Measurements from ENCODE around the gene CERS1.

Gene CERS1, protein sequence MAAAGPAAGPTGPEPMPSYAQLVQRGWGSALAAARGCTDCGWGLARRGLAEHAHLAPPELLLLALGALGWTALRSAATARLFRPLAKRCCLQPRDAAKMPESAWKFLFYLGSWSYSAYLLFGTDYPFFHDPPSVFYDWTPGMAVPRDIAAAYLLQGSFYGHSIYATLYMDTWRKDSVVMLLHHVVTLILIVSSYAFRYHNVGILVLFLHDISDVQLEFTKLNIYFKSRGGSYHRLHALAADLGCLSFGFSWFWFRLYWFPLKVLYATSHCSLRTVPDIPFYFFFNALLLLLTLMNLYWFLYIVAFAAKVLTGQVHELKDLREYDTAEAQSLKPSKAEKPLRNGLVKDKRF

DNA sequence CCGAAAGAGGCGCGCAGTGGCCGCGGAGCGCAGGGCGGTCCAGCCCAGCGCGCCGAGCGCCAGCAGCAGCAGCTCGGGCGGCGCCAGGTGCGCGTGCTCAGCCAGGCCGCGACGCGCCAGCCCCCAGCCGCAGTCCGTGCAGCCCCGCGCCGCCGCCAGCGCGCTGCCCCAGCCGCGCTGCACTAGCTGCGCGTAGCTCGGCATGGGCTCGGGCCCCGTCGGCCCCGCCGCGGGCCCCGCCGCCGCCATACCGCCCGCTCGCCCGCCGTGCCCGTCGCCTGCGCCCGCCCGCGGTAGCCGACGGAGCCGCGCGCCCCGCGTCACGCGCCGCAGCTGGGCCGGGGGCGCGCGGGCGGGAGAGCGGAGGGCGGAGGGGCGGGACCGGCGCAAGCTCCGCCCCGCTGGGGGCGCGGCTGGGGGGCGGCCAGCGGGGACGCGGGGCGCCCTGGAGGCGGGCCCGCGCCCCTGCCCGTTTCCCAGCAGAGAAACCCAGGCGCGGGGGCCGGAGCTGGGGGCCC lies at the start of gene CERS1:
TSS of gene CERS1 (minus strand) at position 335 of the 518 bp plus-strand sequence. CDS start at position 249, 86 bp downstream.
- TF ChIP-seq, protein P1, sequence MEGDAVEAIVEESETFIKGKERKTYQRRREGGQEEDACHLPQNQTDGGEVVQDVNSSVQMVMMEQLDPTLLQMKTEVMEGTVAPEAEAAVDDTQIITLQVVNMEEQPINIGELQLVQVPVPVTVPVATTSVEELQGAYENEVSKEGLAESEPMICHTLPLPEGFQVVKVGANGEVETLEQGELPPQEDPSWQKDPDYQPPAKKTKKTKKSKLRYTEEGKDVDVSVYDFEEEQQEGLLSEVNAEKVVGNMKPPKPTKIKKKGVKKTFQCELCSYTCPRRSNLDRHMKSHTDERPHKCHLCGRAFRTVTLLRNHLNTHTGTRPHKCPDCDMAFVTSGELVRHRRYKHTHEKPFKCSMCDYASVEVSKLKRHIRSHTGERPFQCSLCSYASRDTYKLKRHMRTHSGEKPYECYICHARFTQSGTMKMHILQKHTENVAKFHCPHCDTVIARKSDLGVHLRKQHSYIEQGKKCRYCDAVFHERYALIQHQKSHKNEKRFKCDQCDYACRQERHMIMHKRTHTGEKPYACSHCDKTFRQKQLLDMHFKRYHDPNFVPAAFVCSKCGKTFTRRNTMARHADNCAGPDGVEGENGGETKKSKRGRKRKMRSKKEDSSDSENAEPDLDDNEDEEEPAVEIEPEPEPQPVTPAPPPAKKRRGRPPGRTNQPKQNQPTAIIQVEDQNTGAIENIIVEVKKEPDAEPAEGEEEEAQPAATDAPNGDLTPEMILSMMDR (IDR thresholded peaks at IDR 0.05; ENCODE audit: insufficient read depth, low read length, poor library complexity, severe bottlenecking) = no peak
- no peak for DNase-seq (ENCODE audit: extremely low read depth, insufficient read length)
- Histone ChIP-seq H3K27me3 (replicated peaks; ENCODE audit: control insufficient read depth, insufficient read depth, low read length) (no peaks in the 10 kb centered on the region; the same call in 1 of the 2 replicates), H3K4me3 (replicated peaks; ENCODE audit: low read depth, low read length) (no peak within 1 kb of the TSS; the same call in 1 of the 2 replicates), H3K36me3 (ENCODE audit: control insufficient read depth, insufficient read depth, low read length) (peaks cover 16% of the 10 kb centered on the region)

DNA sequence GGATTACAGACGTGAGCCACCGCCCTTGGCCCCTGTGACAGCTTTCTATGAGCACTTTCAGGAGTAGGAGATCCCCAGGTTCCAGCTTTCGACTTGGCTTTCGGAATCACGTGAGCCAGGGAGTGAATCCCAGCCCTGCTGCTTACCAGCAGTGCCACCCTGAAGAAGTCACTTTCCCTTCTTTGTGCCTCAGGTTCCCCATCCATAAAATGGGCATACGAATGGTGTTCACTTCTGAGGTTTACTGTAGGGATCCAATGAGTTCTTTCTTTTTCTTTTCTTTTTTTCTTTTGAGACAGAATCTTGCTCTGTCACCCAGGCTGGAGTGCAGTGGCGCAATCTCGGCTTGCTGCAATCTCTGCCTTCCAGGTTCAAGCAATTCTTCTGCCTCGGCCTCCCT lies 49.3 kb upstream of the CERS1 start:
- Histone ChIP-seq H3K36me3 (ENCODE audit: control insufficient read depth, insufficient read depth, low read length) (no peaks in the 10 kb centered on the region), H3K27me3 (replicated peaks; ENCODE audit: control insufficient read depth, insufficient read depth, low read length) (no peaks in the 10 kb centered on the region), H3K4me3 (replicated peaks; ENCODE audit: low read depth, low read length) (no peak overlapping the region)
- DNase-seq (ENCODE audit: extremely low read depth, insufficient read length) = no peak
- TF ChIP-seq, protein P1 (IDR thresholded peaks at IDR 0.05; ENCODE audit: insufficient read depth, low read length, poor library complexity, severe bottlenecking) = no peak

DNA sequence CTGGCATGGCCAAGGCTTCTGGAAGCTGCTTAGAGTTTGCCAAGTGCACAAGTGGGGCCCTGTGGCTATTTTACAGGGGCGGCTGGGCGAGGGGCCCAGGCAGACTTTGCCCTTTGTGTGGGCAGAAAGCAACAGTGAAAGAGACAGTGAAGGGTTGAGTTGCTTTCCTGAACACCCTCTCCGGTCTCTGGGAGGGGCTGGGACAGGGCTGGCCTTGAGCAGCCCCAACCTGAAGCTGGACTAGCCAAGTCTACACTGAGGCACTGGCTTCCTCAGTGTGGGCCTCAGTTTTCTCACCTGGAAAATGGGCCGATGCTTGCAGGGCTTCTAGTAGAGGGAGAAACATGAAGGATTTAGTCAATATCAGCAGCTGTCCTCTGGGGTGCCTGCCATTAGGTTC lies 47.5 kb upstream of the CERS1 start:
- no peak overlapping the region for H3K4me3 ChIP-seq (replicated peaks; ENCODE audit: low read depth, low read length)
- no peak for DNase-seq (ENCODE audit: extremely low read depth, insufficient read length)
- H3K36me3 ChIP-seq (ENCODE audit: control insufficient read depth, insufficient read depth, low read length) = no peaks in the 10 kb centered on the region
- H3K27me3 ChIP-seq (replicated peaks; ENCODE audit: control insufficient read depth, insufficient read depth, low read length) = no peaks in the 10 kb centered on the region; the same call in 1 of the 2 replicates
- TF ChIP-seq, protein P1 (IDR thresholded peaks at IDR 0.05; ENCODE audit: insufficient read depth, low read length, poor library complexity, severe bottlenecking) = no peak

DNA sequence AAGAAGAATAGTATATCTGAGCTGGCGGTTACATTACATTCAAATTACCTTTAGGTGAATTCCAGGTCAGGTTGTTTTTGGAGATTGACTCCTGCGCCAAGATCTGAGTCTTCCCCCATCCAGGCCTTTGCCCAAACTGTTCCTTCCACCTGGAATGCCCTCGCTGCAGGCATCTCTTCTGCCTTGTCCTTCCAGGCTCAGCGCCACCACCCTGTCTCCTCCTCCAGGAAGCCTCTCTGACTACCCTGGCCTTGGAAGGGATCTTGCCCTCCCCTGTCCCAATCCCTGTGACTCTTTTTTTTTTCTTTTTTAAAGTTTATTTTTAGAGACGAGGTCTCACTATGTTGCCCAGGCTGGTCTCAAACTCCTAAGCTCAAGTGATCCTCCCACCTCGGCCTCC lies 46.7 kb upstream of the CERS1 start:
- TF ChIP-seq, protein P1 (IDR thresholded peaks at IDR 0.05; ENCODE audit: insufficient read depth, low read length, poor library complexity, severe bottlenecking) = no peak

DNA sequence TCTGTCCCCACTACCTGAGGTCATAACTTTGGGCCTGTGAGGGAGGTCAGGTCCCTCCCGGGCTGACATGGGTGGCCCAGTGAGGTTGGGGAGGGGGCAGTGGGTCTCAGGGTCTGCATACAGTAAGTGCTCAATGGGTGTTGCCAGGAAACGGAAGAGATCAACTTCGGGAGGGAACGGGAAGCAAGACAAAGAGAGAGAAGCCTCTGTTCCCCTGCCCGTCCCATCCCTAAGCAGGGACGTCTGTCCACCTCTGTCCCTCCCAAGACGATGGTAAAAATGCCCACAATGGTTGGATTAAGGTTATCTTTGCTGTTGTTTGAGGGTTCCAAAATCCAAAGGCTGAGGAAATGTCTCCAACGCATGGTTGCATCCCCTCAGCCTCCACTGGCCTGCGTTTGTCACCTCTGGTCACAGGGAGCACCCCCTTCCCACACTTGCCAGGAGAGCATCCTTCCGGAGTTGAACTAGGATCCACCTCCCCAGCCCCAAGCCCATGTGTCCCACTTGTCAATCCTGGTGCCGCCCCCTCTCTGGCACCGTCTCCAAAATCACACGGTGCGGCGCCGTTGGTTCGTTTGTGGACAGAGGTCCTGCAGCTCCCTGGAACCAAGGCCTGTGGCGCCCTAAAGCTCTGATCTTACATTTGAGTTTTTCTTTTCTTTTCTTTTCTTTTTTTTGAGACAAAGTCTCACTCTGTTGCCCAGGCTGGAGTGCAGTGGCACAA lies 45.8 kb upstream of the CERS1 start:
- Histone ChIP-seq H3K27me3 (replicated peaks; ENCODE audit: control insufficient read depth, insufficient read depth, low read length) (no peaks in the 10 kb centered on the region; the same call in 1 of the 2 replicates), H3K4me3 (replicated peaks; ENCODE audit: low read depth, low read length) (no peak overlapping the region), H3K36me3 (ENCODE audit: control insufficient read depth, insufficient read depth, low read length) (no peaks in the 10 kb centered on the region)
- TF ChIP-seq, protein P1 (IDR thresholded peaks at IDR 0.05; ENCODE audit: insufficient read depth, low read length, poor library complexity, severe bottlenecking) = no peak
- DNase-seq (ENCODE audit: extremely low read depth, insufficient read length) = no peak

More for the DNA sequence above, 46.7 kb upstream of the CERS1 start:
- Histone ChIP-seq H3K4me3 (replicated peaks; ENCODE audit: low read depth, low read length) (no peak overlapping the region), H3K36me3 (ENCODE audit: control insufficient read depth, insufficient read depth, low read length) (no peaks in the 10 kb centered on the region), H3K27me3 (replicated peaks; ENCODE audit: control insufficient read depth, insufficient read depth, low read length) (no peaks in the 10 kb centered on the region; the same call in 1 of the 2 replicates)
- no peak for DNase-seq (ENCODE audit: extremely low read depth, insufficient read length)

Measured in GM06990 (cell line).